Measurements from ENCODE around the gene PLPP3.
A peak's percentile ranks its signal among the peaks of the same experiment; 100 is the strongest.

The PLPP3 gene

GRCh38 chr1:56578963-56579875, at the start of gene PLPP3 (continued):
- TF ChIP-seq TSHZ1 (tag by site-specific recombination; IDR thresholded peaks at IDR 0.05; ENCODE audit: borderline replicate concordance), result no peak
- no peak for TF ChIP-seq ZNF626 (tag by site-specific recombination; IDR thresholded peaks at IDR 0.05)
- no peak for TF ChIP-seq ZNF645 (tag by site-specific recombination; IDR thresholded peaks at IDR 0.05)
- TF ChIP-seq ZNF488 (tag by site-specific recombination; IDR thresholded peaks at IDR 0.05), result no peak
- no peak for TF ChIP-seq ZNF280C (tag by site-specific recombination; IDR thresholded peaks at IDR 0.05)
- TF ChIP-seq ZNF140 (tag by site-specific recombination; IDR thresholded peaks at IDR 0.05), result no peak
- TF ChIP-seq PATZ1 (tag by site-specific recombination; IDR thresholded peaks at IDR 0.05), result peak; percentile 81
- TF ChIP-seq AEBP2 (tag by site-specific recombination; IDR thresholded peaks at IDR 0.05; ENCODE audit: borderline replicate concordance), result no peak
- TF ChIP-seq ZNF624 (tag by site-specific recombination; IDR thresholded peaks at IDR 0.05), result no peak
- TF ChIP-seq FEZF1 (tag by site-specific recombination; IDR thresholded peaks at IDR 0.05), result no peak
- TF ChIP-seq ELK4 (IDR thresholded peaks at IDR 0.05; ENCODE audit: borderline replicate concordance, low read depth, low read length), result no peak
- TF ChIP-seq ZNF426 (tag by site-specific recombination; IDR thresholded peaks at IDR 0.05), result no peak
- no peak for TF ChIP-seq ZBTB1 (tag by site-specific recombination; IDR thresholded peaks at IDR 0.05)
- TF ChIP-seq SP7 (tag by site-specific recombination; IDR thresholded peaks at IDR 0.05), result 0 out of 2 replicates have a peak, but pooled peaks have one; percentile 41
- TF ChIP-seq ZNF23 (tag by site-specific recombination; IDR thresholded peaks at IDR 0.05; ENCODE audit: borderline replicate concordance), result no peak
- TF ChIP-seq ZNF133 (tag by site-specific recombination; IDR thresholded peaks at IDR 0.05), result no peak
- no peak for TF ChIP-seq ZNF473 (tag by site-specific recombination; IDR thresholded peaks at IDR 0.05)
- TF ChIP-seq ZNF791 (tag by site-specific recombination; IDR thresholded peaks at IDR 0.05), result no peak
- TF ChIP-seq ZNF704 (tag by site-specific recombination; IDR thresholded peaks at IDR 0.05), result no peak
- TF ChIP-seq BCL11A (tag by site-specific recombination; IDR thresholded peaks at IDR 0.05; ENCODE audit: low read depth), result 0 out of 2 replicates have a peak, but pooled peaks have one; percentile 15
- TF ChIP-seq SP3 (tag by site-specific recombination; IDR thresholded peaks at IDR 0.05), result peak; percentile 77
- TF ChIP-seq ZSCAN23 (tag by site-specific recombination; IDR thresholded peaks at IDR 0.05), result no peak
- TF ChIP-seq BCL6B (tag by site-specific recombination; IDR thresholded peaks at IDR 0.05), result no peak

Data from HEK293 (cell line).